HepG2 (cell line): Measurements from ENCODE around the gene USP14. TPM values are rescaled to one million over a fixed set of nuclear protein-coding genes. Genes with fewer than 3 reads are reported as not detected.

Source experiments
- ATAC-seq: fragments of 200-7000 bp; cut with Tn5 transposase; 3 replicates; pipeline ENCODE4 v1.9.1; 2020; ENCODE audit warnings: mild to moderate bottlenecking, moderate library complexity
- BruUV-seq: library from RNA; stranded (reverse); fragments of 400-500 nt; replicated peaks from 2 replicates; lab custom pipeline; 2021; lab: Mats Ljungman, UMichigan
- CTCF ChIA-PET: fragments of 300-600 bp; formaldehyde crosslinking; extraction: SDS; loops from one replicate; lab custom pipeline; 2021; ENCODE audit warnings: low total read pairs, inconsistent platforms, low intra/inter-chr PET ratio; lab: Yijun Ruan, JAX
- POLR2A ChIA-PET: fragments of 350-600 bp; sonication (Branson Sonifier 250); formaldehyde crosslinking; loops from one replicate; lab custom pipeline; 2020; ENCODE audit warnings: antibody characterized with exemption, inconsistent platforms; lab: Yijun Ruan, JAX
- DNase-seq: peaks from one replicate; pipeline ENCODE4 v3.0.0-alpha.2; 2015; ENCODE audit warnings: low spot score
- FAIRE-seq: peaks from 3 replicates; lab custom pipeline; 2011; peaks lifted over from hg19 to GRCh38; lab: Jason Lieb, UNC
- H2AFZ ChIP-seq: one replicate; pipeline ENCODE4 v1.6.1; 2011; ENCODE audit warnings: low read length, inconsistent platforms
- H3K27ac ChIP-seq: fragments of 300-600 bp; 3 replicates; pipeline ENCODE4 v1.8.0; 2011; ENCODE audit warnings: mixed run types, mild to moderate bottlenecking, mixed read lengths, low read length, inconsistent platforms; ENCODE audit not compliant: insufficient read depth; ENCODE audit errors: extremely low read length
- H3K27me3 ChIP-seq, 2 experiments: fragments of 200-600 bp in 1 of 2; 2 replicates in 1 of 2; 3 replicates in 1 of 2; pipeline versions ENCODE4 v1.6.0 to v1.8.0; 2011; ENCODE audit warnings: low read length in 2 of 2, mild to moderate bottlenecking in 2 of 2, moderate library complexity in 2 of 2, inconsistent platforms in 1 of 2; ENCODE audit not compliant: insufficient read depth in 2 of 2, control insufficient read depth in 1 of 2
- H3K36me3 ChIP-seq, 2 experiments: fragments of 200-600 bp in 1 of 2; replicated peaks in 1 of 2; 2 replicates in 1 of 2; 3 replicates in 1 of 2; pipeline versions ENCODE4 v1.5.1 to v1.8.0; 2011; ENCODE audit warnings: low read length in 2 of 2, inconsistent platforms in 1 of 2; ENCODE audit not compliant: insufficient read depth in 2 of 2, control insufficient read depth in 1 of 2
- H3K4me1 ChIP-seq: 2 replicates; pipeline ENCODE4 v1.5.1; 2012; ENCODE audit warnings: low read length, inconsistent platforms; ENCODE audit not compliant: insufficient read depth
- H3K4me2 ChIP-seq: 2 replicates; pipeline ENCODE4 v1.6.0; 2011; ENCODE audit warnings: low read depth, low read length, inconsistent platforms
- H3K4me3 ChIP-seq, 3 experiments: fragments of 200-600 bp in 1 of 3; sonication (generic), shearing (Covaris generic) in 1 of 3; replicated peaks in 1 of 3; 2 replicates each; pipeline ENCODE4 v1.5.1; 2011 to 2016; ENCODE audit warnings: low read length in 3 of 3, inconsistent platforms in 2 of 3, low read depth in 2 of 3, mild to moderate bottlenecking in 2 of 3, control low read depth in 1 of 3, mixed read lengths in 1 of 3; ENCODE audit not compliant: insufficient read depth in 1 of 3
- H3K79me2 ChIP-seq: one replicate; pipeline ENCODE4 v1.6.1; 2011; ENCODE audit warnings: low read length, inconsistent platforms; ENCODE audit not compliant: insufficient read depth
- H3K9ac ChIP-seq: 2 replicates; pipeline ENCODE4 v1.6.0; 2011; ENCODE audit warnings: mild to moderate bottlenecking, low read depth, low read length, inconsistent platforms; ENCODE audit not compliant: insufficient read depth
- H3K9me3 ChIP-seq: 2 replicates; pipeline ENCODE4 v1.5.1; 2012; ENCODE audit warnings: mild to moderate bottlenecking, low read length
- H4K20me1 ChIP-seq: 2 replicates; pipeline ENCODE4 v1.6.0; 2011; ENCODE audit warnings: inconsistent platforms, mild to moderate bottlenecking, low read length, moderate library complexity; ENCODE audit not compliant: insufficient read depth
- ARNT ChIP-seq: fragments of 450-650 bp; IDR thresholded peaks from 2 replicates; pipeline ENCODE4 v1.6.1; 2017
- ATM ChIP-seq: fragments of 450-650 bp; IDR thresholded peaks from 2 replicates; pipeline ENCODE4 v1.7.1; 2017; ENCODE audit warnings: mild to moderate bottlenecking, borderline replicate concordance
- BRCA1 ChIP-seq: sonication (generic); formaldehyde crosslinking; IDR thresholded peaks from 2 replicates; pipeline ENCODE4 v1.4.0; 2020; ENCODE audit warnings: missing genetic modification reagents
- CEBPB ChIP-seq: IDR thresholded peaks from 2 replicates; pipeline ENCODE4 v1.6.1; 2011; ENCODE audit warnings: low read depth, low read length, improper control_type of control experiment, borderline replicate concordance
- FOSL1 ChIP-seq: sonication (generic); formaldehyde crosslinking; IDR thresholded peaks from 2 replicates; pipeline ENCODE4 v1.9.0; 2021; ENCODE audit warnings: missing genetic modification reagents, borderline replicate concordance
- GABPA ChIP-seq, 2 experiments: IDR thresholded peaks; 2 replicates each; pipeline ENCODE4 v1.6.1; 2011 to 2016; ENCODE audit warnings: low read depth in 2 of 2, low read length in 1 of 2, missing biosample characterization in 1 of 2, missing genetic modification characterization in 1 of 2
- MYPOP ChIP-seq: sonication (generic); formaldehyde crosslinking; IDR thresholded peaks from 2 replicates; pipeline ENCODE4 v1.8.1; 2023; ENCODE audit warnings: mild to moderate bottlenecking, moderate library complexity, missing genetic modification reagents
- NFYB ChIP-seq: sonication (generic); formaldehyde crosslinking; IDR thresholded peaks from 2 replicates; pipeline ENCODE4 v1.4.0; 2020; ENCODE audit warnings: missing genetic modification reagents
- POGZ ChIP-seq: sonication (generic); formaldehyde crosslinking; IDR thresholded peaks from 2 replicates; pipeline ENCODE4 v1.4.0; 2020; ENCODE audit warnings: mild to moderate bottlenecking, missing genetic modification reagents
- PRPF4 ChIP-seq: fragments of 200-400 bp; formaldehyde crosslinking; IDR thresholded peaks from 2 replicates; pipeline ENCODE4 v1.6.1; 2016; ENCODE audit warnings: low read length, low read depth; ENCODE audit not compliant: poor library complexity, severe bottlenecking
- RAD51 ChIP-seq: fragments of 450-650 bp; IDR thresholded peaks from 2 replicates; pipeline ENCODE4 v1.6.1; 2016; ENCODE audit warnings: borderline replicate concordance
- USF2 ChIP-seq, 2 experiments: sonication (generic) in 1 of 2; formaldehyde crosslinking in 1 of 2; IDR thresholded peaks; 2 replicates each; pipeline versions ENCODE4 v1.5.1 to v1.6.1; 2011 to 2020; ENCODE audit warnings: borderline replicate concordance in 1 of 2, low read depth in 1 of 2, low read length in 1 of 2, mild to moderate bottlenecking in 1 of 2, missing genetic modification reagents in 1 of 2, moderate library complexity in 1 of 2
- ZMYM4 ChIP-seq: sonication (generic); formaldehyde crosslinking; IDR thresholded peaks from 2 replicates; pipeline ENCODE4 v1.8.1; 2023; ENCODE audit warnings: mild to moderate bottlenecking, missing genetic modification reagents
- ZNF230 ChIP-seq: sonication (generic); formaldehyde crosslinking; IDR thresholded peaks from 2 replicates; pipeline ENCODE4 v1.4.0; 2020; ENCODE audit warnings: mild to moderate bottlenecking, missing genetic modification reagents
- ZNF629 ChIP-seq: sonication (generic); formaldehyde crosslinking; conservative IDR thresholded peaks from 2 replicates; pipeline ENCODE4 v1.5.0; 2020; ENCODE audit warnings: missing genetic modification reagents
- WGBS: methylation state at CpG from one replicate; pipeline ENCODE4 v1.1.6; 2017; ENCODE audit warnings: low lambda C conversion rate; 5-methylcytosine and 5-hydroxymethylcytosine counted together
- in situ Hi-C: cut with HindIII; loops from 2 replicates; pipeline ENCODE4 v1.10.0; 2017; ENCODE audit warnings: low pct_unique_long_range_greater_than_20kb; ENCODE audit not compliant: extremely low pct_ligation_motif_present
- intact Hi-C: fragments of 100-400 bp; cut with micrococcal nuclease; formaldehyde crosslinking; loops from one replicate; pipeline ENCODE4 v1.10.0; 2022; ENCODE audit not compliant: unreplicated experiment
- polyA plus RNA-seq, 8 experiments: library from polyadenylated mRNA; depleted of rRNA in 3 of 8; stranded (reverse) in 7 of 8; unstranded in 1 of 8; fragments of >200 nt; fragmentation: Illumina TruSeq in 4 of 8; extraction: Trizol in 4 of 8; gene quantifications; 2 replicates each; pipeline versions ENCODE4 v1.2.1 to v1.2.3, GENCODE V29; 2011 to 2016; ENCODE audit warnings: low read depth in 4 of 8, missing spikeins in 1 of 8, mixed read lengths in 1 of 8; ENCODE audit not compliant: insufficient read depth in 1 of 8
- total RNA-seq, 5 experiments: library from RNA; depleted of rRNA; stranded (reverse); fragments of >200 nt; fragmentation: Illumina TruSeq; extraction: Trizol; gene quantifications; 2 replicates each; pipeline ENCODE4 v1.2.3, GENCODE V29; 2016; ENCODE audit warnings: low read depth in 1 of 5
- TF ChIP-seq, protein P1 (sequence below): IDR thresholded peaks from 2 replicates; pipeline ENCODE4 v1.4.0; 2020; ENCODE audit warnings: mild to moderate bottlenecking, missing genetic modification reagents

USP14 gene
- total and polyA plus RNA-seq, 2 of the 13 experiments (the other 11 are each of a cell fraction or from before 2014, with no cell fraction given), result 14.7 to 16.6 TPM

- TF ChIP-seq, protein P1, sequence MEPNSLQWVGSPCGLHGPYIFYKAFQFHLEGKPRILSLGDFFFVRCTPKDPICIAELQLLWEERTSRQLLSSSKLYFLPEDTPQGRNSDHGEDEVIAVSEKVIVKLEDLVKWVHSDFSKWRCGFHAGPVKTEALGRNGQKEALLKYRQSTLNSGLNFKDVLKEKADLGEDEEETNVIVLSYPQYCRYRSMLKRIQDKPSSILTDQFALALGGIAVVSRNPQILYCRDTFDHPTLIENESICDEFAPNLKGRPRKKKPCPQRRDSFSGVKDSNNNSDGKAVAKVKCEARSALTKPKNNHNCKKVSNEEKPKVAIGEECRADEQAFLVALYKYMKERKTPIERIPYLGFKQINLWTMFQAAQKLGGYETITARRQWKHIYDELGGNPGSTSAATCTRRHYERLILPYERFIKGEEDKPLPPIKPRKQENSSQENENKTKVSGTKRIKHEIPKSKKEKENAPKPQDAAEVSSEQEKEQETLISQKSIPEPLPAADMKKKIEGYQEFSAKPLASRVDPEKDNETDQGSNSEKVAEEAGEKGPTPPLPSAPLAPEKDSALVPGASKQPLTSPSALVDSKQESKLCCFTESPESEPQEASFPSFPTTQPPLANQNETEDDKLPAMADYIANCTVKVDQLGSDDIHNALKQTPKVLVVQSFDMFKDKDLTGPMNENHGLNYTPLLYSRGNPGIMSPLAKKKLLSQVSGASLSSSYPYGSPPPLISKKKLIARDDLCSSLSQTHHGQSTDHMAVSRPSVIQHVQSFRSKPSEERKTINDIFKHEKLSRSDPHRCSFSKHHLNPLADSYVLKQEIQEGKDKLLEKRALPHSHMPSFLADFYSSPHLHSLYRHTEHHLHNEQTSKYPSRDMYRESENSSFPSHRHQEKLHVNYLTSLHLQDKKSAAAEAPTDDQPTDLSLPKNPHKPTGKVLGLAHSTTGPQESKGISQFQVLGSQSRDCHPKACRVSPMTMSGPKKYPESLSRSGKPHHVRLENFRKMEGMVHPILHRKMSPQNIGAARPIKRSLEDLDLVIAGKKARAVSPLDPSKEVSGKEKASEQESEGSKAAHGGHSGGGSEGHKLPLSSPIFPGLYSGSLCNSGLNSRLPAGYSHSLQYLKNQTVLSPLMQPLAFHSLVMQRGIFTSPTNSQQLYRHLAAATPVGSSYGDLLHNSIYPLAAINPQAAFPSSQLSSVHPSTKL (CRISPR knock-in tag), result no peak
- no peak for TF ChIP-seq ATM
- no peak for TF ChIP-seq MYPOP (CRISPR knock-in tag)
Measured at GRCh38 chr18:135045-135444, 23.3 kb upstream of the USP14 start (continued).

DNA sequence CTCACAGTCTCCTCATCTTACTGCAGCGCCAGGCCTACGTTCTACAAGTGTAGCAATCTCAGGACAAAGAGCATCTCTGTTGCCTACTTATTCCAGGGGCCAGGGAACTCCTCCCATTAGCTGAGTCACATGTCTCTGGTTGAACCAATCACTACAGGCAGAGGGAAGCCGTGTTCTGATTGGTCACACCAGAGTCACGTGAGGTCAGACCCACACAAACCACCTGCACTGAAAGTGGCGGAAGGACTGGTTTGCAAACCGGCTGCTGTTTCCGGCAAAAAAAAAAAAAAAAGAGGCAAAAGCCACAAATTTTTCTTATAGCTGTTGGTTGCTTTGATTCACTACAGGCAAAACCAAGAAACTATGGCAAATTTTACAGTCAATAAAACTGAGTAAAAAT is 21.9 kb upstream of the USP14 start:
- H3K4me1 ChIP-seq, result peaks cover 28% of the 10 kb centered on the region
- peak overlapping the region; percentile 38 for H3K4me2 ChIP-seq
- H3K27ac ChIP-seq, result no peak overlapping the region
- intact Hi-C loops, result no loop called here
- no peaks in the 10 kb centered on the region for H3K36me3 ChIP-seq
- CTCF ChIA-PET, result no interaction called here
- no peaks in the 10 kb centered on the region for H4K20me1 ChIP-seq
- 29% methylated on average over 7 of the region's 7 CpGs for WGBS
- POLR2A ChIA-PET, result interaction anchor here (1.2 kb wide), 1 partner anchor 22 kb away, joined by 4 read pairs; the partner anchor contains the start of gene USP14
- ATAC-seq (peak; percentile 83), FAIRE-seq (no peak), DNase-seq (peak; percentile 54)
- no peaks in the 10 kb centered on the region for H3K79me2 ChIP-seq
- H3K9ac ChIP-seq, result no peak overlapping the region
- in situ Hi-C loops, result no loop called here
- no peak overlapping the region for H3K4me3 ChIP-seq
- H2AFZ ChIP-seq, result no peak overlapping the region
- H3K9me3 ChIP-seq, result no peaks in the 10 kb centered on the region
- H3K27me3 ChIP-seq, result no peaks in the 10 kb centered on the region
- no TSS peak for BruUV-seq
- TF ChIP-seq RAD51, result peak; percentile 56; the same call in 1 of the 2 replicates
- no peak for TF ChIP-seq GABPA (IDR thresholded peaks at IDR 0.05; ENCODE audit: low read depth, low read length)
- TF ChIP-seq GABPA (CRISPR knock-in tag; IDR thresholded peaks at IDR 0.05; ENCODE audit: low read depth), result peak; percentile 60; the same call in 1 of the 2 replicates
- TF ChIP-seq CEBPB, result 0 out of 2 replicates have a peak, but pooled peaks have one; percentile 22
- no peak for TF ChIP-seq BRCA1
- no peak for TF ChIP-seq ZNF230
- TF ChIP-seq POGZ (CRISPR knock-in tag), result peak; percentile 33; the same call in 1 of the 2 replicates
- no peak for TF ChIP-seq ARNT
- TF ChIP-seq PRPF4, result no peak
- TF ChIP-seq USF2 (IDR thresholded peaks at IDR 0.05; ENCODE audit: low read depth, low read length), result peak; percentile 92
- peak; percentile 88; the same call in 1 of the 2 replicates for TF ChIP-seq USF2 (CRISPR knock-in tag; IDR thresholded peaks at IDR 0.05; ENCODE audit: borderline replicate concordance)
- peak; percentile 70 for TF ChIP-seq NFYB (CRISPR knock-in tag)
- no peak for TF ChIP-seq FOSL1 (CRISPR knock-in tag)
- peak; percentile 71 for TF ChIP-seq ZMYM4 (CRISPR knock-in tag)
- no peak for TF ChIP-seq ZNF629 (CRISPR knock-in tag)
